ENCODE data around the gene C1QTNF8. TPM values are rescaled to one million over a fixed set of nuclear protein-coding genes. Genes with fewer than 3 reads are reported as not detected.

C1QTNF8 gene
- total RNA-seq, 1 experiment from 2014 or later: not detected

DNA sequence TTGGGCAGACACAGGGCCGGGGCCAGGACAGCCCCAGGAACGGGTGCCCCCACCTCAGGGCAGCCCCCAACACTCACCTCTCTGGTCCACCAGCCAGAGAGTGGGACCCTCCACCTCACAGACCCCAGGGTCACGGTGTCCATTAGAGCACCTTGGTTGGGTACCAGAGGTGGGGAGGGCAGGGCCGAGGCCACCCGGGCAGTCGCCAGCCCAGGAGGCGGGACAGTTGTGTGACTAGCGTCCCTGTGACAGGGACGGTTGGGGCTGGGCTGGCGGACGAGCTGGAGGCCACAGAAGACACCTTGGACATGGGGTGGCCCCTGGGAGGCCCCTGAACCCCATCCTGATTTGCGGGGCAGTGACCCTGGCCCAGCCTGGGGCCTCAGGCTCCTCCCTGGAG, 11.7 kb upstream of the C1QTNF8 start:
- Histone ChIP-seq H2BK5ac (ENCODE audit: insufficient read length, low read length) (no peak overlapping the region), H2BK12ac (ENCODE audit: insufficient read length, low read depth, low read length) (no peak overlapping the region), H4K91ac (ENCODE audit: insufficient read length, low read depth, low read length) (no peak overlapping the region), H2BK15ac (ENCODE audit: low read depth, low read length) (no peak overlapping the region), H3K18ac (ENCODE audit: insufficient read length, low read depth, low read length) (no peak overlapping the region), H3K27me3 (ENCODE audit: insufficient read depth, low read length) (no peaks in the 10 kb centered on the region), H4K5ac (ENCODE audit: insufficient read length, low read depth, low read length) (no peak overlapping the region), H3K4me2 (ENCODE audit: insufficient read depth, insufficient read length, low read length) (no peak overlapping the region), H3K23ac (ENCODE audit: insufficient read length, low read depth, low read length) (no peak overlapping the region), H3T11ph (ENCODE audit: low read length) (no peak overlapping the region), H3K9me3 (ENCODE audit: control insufficient read depth, low read depth, low read length) (no peaks in the 10 kb centered on the region), H3K4ac (ENCODE audit: low read depth, low read length) (no peak overlapping the region), H3K14ac (ENCODE audit: insufficient read depth, low read length) (no peak overlapping the region; the same call in 1 of the 2 replicates), H3K56ac (ENCODE audit: insufficient read length, low read depth, low read length) (no peak overlapping the region), H3K9ac (ENCODE audit: extremely low read depth, insufficient read length, low read length) (no peak overlapping the region), H3K27ac (ENCODE audit: insufficient read length, low read depth, low read length) (no peak overlapping the region), H3K79me1 (ENCODE audit: insufficient read depth, low read depth, low read length, poor library complexity, severe bottlenecking) (no peaks in the 10 kb centered on the region), H4K20me1 (ENCODE audit: control insufficient read depth, insufficient read depth, insufficient read length) (no peaks in the 10 kb centered on the region), H3K79me2 (ENCODE audit: insufficient read depth, low read length) (no peaks in the 10 kb centered on the region), H2BK120ac (ENCODE audit: low read depth, low read length, poor library complexity, severe bottlenecking) (no peak overlapping the region), H2AFZ (ENCODE audit: low read length) (no peak overlapping the region), H3K4me1 (ENCODE audit: insufficient read depth, low read length) (no peaks in the 10 kb centered on the region), H2BK20ac (ENCODE audit: low read depth, low read length, poor library complexity, severe bottlenecking) (no peak overlapping the region), H4K8ac (replicated peaks; ENCODE audit: insufficient read length, low read depth, low read length) (no peak overlapping the region), H3K23me2 (ENCODE audit: insufficient read length, low read depth, low read length, poor library complexity, severe bottlenecking) (peaks cover 4% of the 10 kb centered on the region), H2AK5ac (ENCODE audit: insufficient read length, low read length) (no peak overlapping the region)
- peaks cover 55% of the 10 kb centered on the region for H3K27me3 Mint-ChIP-seq (ENCODE audit: low read depth)
- no peak overlapping the region for H3K27ac Mint-ChIP-seq
- WGBS (ENCODE audit: extremely low coverage, insufficient read length, low lambda C conversion rate): no CpG with 5 or more reads among the region's 12 CpGs
- no peak overlapping the region for H3K4me3 Mint-ChIP-seq
- no peaks in the 10 kb centered on the region; a peak in 1 of 5 replicates for H3K9me3 Mint-ChIP-seq
- peaks cover 0 to 3% of the 10 kb centered on the region in 2 experiments; a peak in 1 of 4 replicates for H3K4me1 Mint-ChIP-seq
- TF ChIP-seq, protein P1, sequence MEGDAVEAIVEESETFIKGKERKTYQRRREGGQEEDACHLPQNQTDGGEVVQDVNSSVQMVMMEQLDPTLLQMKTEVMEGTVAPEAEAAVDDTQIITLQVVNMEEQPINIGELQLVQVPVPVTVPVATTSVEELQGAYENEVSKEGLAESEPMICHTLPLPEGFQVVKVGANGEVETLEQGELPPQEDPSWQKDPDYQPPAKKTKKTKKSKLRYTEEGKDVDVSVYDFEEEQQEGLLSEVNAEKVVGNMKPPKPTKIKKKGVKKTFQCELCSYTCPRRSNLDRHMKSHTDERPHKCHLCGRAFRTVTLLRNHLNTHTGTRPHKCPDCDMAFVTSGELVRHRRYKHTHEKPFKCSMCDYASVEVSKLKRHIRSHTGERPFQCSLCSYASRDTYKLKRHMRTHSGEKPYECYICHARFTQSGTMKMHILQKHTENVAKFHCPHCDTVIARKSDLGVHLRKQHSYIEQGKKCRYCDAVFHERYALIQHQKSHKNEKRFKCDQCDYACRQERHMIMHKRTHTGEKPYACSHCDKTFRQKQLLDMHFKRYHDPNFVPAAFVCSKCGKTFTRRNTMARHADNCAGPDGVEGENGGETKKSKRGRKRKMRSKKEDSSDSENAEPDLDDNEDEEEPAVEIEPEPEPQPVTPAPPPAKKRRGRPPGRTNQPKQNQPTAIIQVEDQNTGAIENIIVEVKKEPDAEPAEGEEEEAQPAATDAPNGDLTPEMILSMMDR (conservative IDR thresholded peaks at IDR 0.05): no peak
- DNase-seq: no peak
- no peaks in the 10 kb centered on the region for H3K36me3 Mint-ChIP-seq (ENCODE audit: insufficient read depth in 1 of 3, low read depth in 3 of 3)
